Measurements from ENCODE around the gene SLC39A12.

The SLC39A12 gene

DNA sequence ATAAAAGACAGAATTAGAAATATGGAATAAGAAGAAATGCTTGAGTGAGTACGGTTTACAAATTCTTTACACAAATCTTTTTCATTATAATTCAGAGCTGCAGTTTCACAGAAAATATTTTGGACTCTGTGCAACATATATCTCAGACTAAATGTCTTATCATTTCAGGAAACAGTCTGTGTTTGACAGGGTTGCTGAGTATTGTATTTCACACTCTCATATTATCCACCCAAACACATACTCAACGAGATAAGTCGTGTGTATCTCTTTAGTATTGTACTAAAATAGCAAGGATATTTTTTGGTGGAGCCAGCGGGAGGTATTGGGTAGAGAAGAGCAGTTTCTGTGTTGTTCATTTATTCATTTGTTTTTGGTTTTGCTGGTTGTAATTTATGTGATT, 39.0 kb upstream of the SLC39A12 start:
- no peak for TF ChIP-seq CSDC2 (CRISPR knock-in tag; IDR thresholded peaks at IDR 0.05)
- TF ChIP-seq RARB (CRISPR knock-in tag; IDR thresholded peaks at IDR 0.05): no peak
- TF ChIP-seq ZNF70 (CRISPR knock-in tag; IDR thresholded peaks at IDR 0.05): no peak
- TF ChIP-seq ARNTL (CRISPR knock-in tag; IDR thresholded peaks at IDR 0.05; ENCODE audit: borderline replicate concordance, low read depth): no peak
- TF ChIP-seq TCF4 (CRISPR knock-in tag; IDR thresholded peaks at IDR 0.05; ENCODE audit: borderline replicate concordance): no peak
- TF ChIP-seq, protein P1, sequence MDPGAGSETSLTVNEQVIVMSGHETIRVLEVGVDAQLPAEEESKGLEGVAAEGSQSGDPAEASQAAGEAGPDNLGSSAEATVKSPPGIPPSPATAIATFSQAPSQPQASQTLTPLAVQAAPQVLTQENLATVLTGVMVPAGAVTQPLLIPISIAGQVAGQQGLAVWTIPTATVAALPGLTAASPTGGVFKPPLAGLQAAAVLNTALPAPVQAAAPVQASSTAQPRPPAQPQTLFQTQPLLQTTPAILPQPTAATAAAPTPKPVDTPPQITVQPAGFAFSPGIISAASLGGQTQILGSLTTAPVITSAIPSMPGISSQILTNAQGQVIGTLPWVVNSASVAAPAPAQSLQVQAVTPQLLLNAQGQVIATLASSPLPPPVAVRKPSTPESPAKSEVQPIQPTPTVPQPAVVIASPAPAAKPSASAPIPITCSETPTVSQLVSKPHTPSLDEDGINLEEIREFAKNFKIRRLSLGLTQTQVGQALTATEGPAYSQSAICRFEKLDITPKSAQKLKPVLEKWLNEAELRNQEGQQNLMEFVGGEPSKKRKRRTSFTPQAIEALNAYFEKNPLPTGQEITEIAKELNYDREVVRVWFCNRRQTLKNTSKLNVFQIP (CRISPR knock-in tag; IDR thresholded peaks at IDR 0.05; ENCODE audit: borderline replicate concordance, low read depth): no peak
- TF ChIP-seq OSR1 (CRISPR knock-in tag; IDR thresholded peaks at IDR 0.05): no peak
- no peak for TF ChIP-seq ZFP30 (CRISPR knock-in tag; IDR thresholded peaks at IDR 0.05)
- TF ChIP-seq ZNF8 (CRISPR knock-in tag; IDR thresholded peaks at IDR 0.05): no peak
- no peak for TF ChIP-seq ZNF565 (CRISPR knock-in tag; conservative IDR thresholded peaks at IDR 0.05; ENCODE audit: low read depth)
- TF ChIP-seq, protein P2, sequence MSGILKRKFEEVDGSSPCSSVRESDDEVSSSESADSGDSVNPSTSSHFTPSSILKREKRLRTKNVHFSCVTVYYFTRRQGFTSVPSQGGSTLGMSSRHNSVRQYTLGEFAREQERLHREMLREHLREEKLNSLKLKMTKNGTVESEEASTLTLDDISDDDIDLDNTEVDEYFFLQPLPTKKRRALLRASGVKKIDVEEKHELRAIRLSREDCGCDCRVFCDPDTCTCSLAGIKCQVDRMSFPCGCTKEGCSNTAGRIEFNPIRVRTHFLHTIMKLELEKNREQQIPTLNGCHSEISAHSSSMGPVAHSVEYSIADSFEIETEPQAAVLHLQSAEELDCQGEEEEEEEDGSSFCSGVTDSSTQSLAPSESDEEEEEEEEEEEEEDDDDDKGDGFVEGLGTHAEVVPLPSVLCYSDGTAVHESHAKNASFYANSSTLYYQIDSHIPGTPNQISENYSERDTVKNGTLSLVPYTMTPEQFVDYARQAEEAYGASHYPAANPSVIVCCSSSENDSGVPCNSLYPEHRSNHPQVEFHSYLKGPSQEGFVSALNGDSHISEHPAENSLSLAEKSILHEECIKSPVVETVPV (CRISPR knock-in tag; IDR thresholded peaks at IDR 0.05): no peak
- no peak for TF ChIP-seq BACH2 (CRISPR knock-in tag; IDR thresholded peaks at IDR 0.05; ENCODE audit: borderline replicate concordance)
- no peak for TF ChIP-seq GLIS3 (CRISPR knock-in tag; IDR thresholded peaks at IDR 0.05)
- TF ChIP-seq, protein P3, sequence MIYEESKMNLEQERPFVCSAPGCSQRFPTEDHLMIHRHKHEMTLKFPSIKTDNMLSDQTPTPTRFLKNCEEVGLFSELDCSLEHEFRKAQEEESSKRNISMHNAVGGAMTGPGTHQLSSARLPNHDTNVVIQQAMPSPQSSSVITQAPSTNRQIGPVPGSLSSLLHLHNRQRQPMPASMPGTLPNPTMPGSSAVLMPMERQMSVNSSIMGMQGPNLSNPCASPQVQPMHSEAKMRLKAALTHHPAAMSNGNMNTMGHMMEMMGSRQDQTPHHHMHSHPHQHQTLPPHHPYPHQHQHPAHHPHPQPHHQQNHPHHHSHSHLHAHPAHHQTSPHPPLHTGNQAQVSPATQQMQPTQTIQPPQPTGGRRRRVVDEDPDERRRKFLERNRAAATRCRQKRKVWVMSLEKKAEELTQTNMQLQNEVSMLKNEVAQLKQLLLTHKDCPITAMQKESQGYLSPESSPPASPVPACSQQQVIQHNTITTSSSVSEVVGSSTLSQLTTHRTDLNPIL (CRISPR knock-in tag; IDR thresholded peaks at IDR 0.05; ENCODE audit: low read depth): no peak
- TF ChIP-seq TOX (CRISPR knock-in tag; IDR thresholded peaks at IDR 0.05; ENCODE audit: borderline replicate concordance): no peak
- no peak for ATAC-seq

DNA sequence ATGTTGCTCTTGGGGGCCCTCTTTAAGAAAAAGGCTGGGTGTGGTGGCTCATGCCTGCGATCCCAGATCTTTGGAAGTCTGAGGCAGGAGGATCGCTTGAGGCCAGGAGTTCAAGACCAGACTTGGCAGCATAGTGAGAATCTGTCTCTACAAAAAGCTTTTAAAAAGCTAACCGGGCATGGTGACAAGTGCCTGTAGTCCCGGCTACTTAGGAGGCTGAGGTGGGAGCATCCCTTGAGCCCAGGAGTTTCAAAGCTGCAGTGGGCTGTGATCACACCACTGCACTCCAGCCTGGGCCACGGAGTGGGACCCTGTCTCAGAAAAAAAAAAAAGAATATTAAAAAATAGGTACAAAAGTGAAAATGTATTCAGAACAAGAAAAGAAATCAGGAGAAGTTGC, 38.1 kb upstream of the SLC39A12 start:
- ATAC-seq: no peak
- TF ChIP-seq TCF4 (CRISPR knock-in tag; IDR thresholded peaks at IDR 0.05; ENCODE audit: borderline replicate concordance) (no peak), ARNTL (CRISPR knock-in tag; IDR thresholded peaks at IDR 0.05; ENCODE audit: borderline replicate concordance, low read depth) (no peak), CSDC2 (CRISPR knock-in tag; IDR thresholded peaks at IDR 0.05) (no peak), GLIS3 (CRISPR knock-in tag; IDR thresholded peaks at IDR 0.05) (no peak), ZNF8 (CRISPR knock-in tag; IDR thresholded peaks at IDR 0.05) (no peak), ZNF70 (CRISPR knock-in tag; IDR thresholded peaks at IDR 0.05) (no peak), ZNF565 (CRISPR knock-in tag; conservative IDR thresholded peaks at IDR 0.05; ENCODE audit: low read depth) (no peak), BACH2 (CRISPR knock-in tag; IDR thresholded peaks at IDR 0.05; ENCODE audit: borderline replicate concordance) (no peak)
- TF ChIP-seq, protein P3 (CRISPR knock-in tag; IDR thresholded peaks at IDR 0.05; ENCODE audit: low read depth): no peak
- TF ChIP-seq, protein P1 (CRISPR knock-in tag; IDR thresholded peaks at IDR 0.05; ENCODE audit: borderline replicate concordance, low read depth): no peak
- TF ChIP-seq, protein P4, sequence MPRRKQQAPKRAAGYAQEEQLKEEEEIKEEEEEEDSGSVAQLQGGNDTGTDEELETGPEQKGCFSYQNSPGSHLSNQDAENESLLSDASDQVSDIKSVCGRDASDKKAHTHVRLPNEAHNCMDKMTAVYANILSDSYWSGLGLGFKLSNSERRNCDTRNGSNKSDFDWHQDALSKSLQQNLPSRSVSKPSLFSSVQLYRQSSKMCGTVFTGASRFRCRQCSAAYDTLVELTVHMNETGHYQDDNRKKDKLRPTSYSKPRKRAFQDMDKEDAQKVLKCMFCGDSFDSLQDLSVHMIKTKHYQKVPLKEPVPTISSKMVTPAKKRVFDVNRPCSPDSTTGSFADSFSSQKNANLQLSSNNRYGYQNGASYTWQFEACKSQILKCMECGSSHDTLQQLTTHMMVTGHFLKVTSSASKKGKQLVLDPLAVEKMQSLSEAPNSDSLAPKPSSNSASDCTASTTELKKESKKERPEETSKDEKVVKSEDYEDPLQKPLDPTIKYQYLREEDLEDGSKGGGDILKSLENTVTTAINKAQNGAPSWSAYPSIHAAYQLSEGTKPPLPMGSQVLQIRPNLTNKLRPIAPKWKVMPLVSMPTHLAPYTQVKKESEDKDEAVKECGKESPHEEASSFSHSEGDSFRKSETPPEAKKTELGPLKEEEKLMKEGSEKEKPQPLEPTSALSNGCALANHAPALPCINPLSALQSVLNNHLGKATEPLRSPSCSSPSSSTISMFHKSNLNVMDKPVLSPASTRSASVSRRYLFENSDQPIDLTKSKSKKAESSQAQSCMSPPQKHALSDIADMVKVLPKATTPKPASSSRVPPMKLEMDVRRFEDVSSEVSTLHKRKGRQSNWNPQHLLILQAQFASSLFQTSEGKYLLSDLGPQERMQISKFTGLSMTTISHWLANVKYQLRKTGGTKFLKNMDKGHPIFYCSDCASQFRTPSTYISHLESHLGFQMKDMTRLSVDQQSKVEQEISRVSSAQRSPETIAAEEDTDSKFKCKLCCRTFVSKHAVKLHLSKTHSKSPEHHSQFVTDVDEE (CRISPR knock-in tag; IDR thresholded peaks at IDR 0.05): no peak
